Measurements from ENCODE around the gene SOX13.

DNA sequence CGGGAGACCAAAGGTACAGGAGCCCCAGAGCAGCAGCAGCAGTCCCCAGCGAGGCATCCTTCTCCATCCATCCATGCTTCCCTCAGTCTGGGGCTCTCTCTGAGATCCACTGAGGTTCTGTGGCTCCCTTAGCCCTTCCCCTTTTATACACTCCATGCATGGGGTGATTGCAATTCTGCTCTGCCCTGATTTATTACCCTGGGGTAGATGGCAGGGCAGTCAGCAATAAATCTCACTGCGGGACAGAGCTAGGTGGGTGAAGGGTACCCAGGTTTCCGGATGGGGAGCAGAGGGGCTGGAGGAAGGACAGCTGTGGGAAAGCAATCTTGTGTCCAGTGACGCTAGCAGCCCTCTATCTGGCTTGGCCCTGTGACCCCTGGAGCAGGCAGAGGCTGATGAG lies 93.3 kb downstream of the SOX13 start, which contains the start of gene REN:
- TF ChIP-seq SIX5 (IDR thresholded peaks at IDR 0.05; ENCODE audit: borderline replicate concordance in 1 of 2, insufficient read depth in 1 of 2, low read depth in 1 of 2, low read length in 2 of 2) (no peak), BRF1 (IDR thresholded peaks at IDR 0.05; ENCODE audit: borderline replicate concordance, extremely low read depth, insufficient read length) (no peak)
